Measurements from ENCODE around the gene TMCC1. TPM values are rescaled to one million over a fixed set of nuclear protein-coding genes. Genes with fewer than 3 reads are reported as not detected.

TMCC1 gene
- polyA plus RNA-seq, 1 of the 3 experiments (the other 2 are of a cell fraction), result 7.2 TPM

GRCh38 chr3:129892857-129893580 is 492 bp downstream of the TMCC1 start:
- peak; percentile 89 for DNase-seq
- Histone ChIP-seq H3K79me2 (ENCODE audit: insufficient read depth) (peaks cover 37% of the 10 kb centered on the region), H3K9me2 (no peaks in the 10 kb centered on the region), H3K27ac (ENCODE audit: low read depth in 2 of 2, low read length in 1 of 2) (peak overlapping the region; percentile 85 to 96), H3K27me3 (ENCODE audit: insufficient read depth) (no peaks in the 10 kb centered on the region), H2AFZ (ENCODE audit: low read depth) (peak overlapping the region; percentile 88), H3K4me3 (ENCODE audit: low read depth in 2 of 2, low read length in 1 of 2) (peak overlapping the region; percentile 87 to 93), H3K9ac (peak overlapping the region; percentile 98), H3F3A (replicated peaks; ENCODE audit: insufficient read depth) (peaks cover 24% of the 10 kb centered on the region), H3K4me1 (ENCODE audit: control insufficient read depth in 1 of 2, insufficient read depth in 2 of 2, low read depth in 1 of 2, low read length in 1 of 2) (peaks cover 11 to 18% of the 10 kb centered on the region in 2 experiments; a peak in 3 of 4 replicates), H3K36me3 (replicated peaks in 1 of 2; ENCODE audit: control insufficient read depth in 1 of 2, insufficient read depth in 2 of 2, low read length in 1 of 2) (peaks cover 0 to 6% of the 10 kb centered on the region in 2 experiments), H4K20me1 (ENCODE audit: insufficient read depth) (peaks cover 23% of the 10 kb centered on the region), H3K9me3 (no peaks in the 10 kb centered on the region), H3K4me2 (peak overlapping the region; percentile 87)
- CTCF ChIA-PET, result interaction anchor here (0.6 to 1.8 kb wide), 4 partner anchors 33 to 64 kb away, joined by 3 to 6 read pairs (median 3); no protein-coding TSS in a partner anchor
- WGBS (ENCODE audit: low lambda C conversion rate), result under 1% methylated on average over 29 of the region's 62 CpGs
- POLR2A ChIA-PET, result interaction anchor here (0.8 to 1.4 kb wide), 3 partner anchors 8 to 205 kb away, joined by 3 to 5 read pairs (median 4); no protein-coding TSS in a partner anchor
- TF ChIP-seq GATA2 (CRISPR knock-in tag; IDR thresholded peaks at IDR 0.05) (no peak), EP300 (IDR thresholded peaks at IDR 0.05; ENCODE audit: borderline replicate concordance in 1 of 2, low read depth in 1 of 2, low read length in 1 of 2) (no peak), TCF12 (IDR thresholded peaks at IDR 0.05) (no peak), FOXJ3 (CRISPR knock-in tag; IDR thresholded peaks at IDR 0.05) (no peak), NFIC (IDR thresholded peaks at IDR 0.05; ENCODE audit: borderline replicate concordance) (no peak), EZH2phosphoT487 (IDR thresholded peaks at IDR 0.05; ENCODE audit: borderline replicate concordance, low read depth) (no peak), MEF2A (IDR thresholded peaks at IDR 0.05; ENCODE audit: borderline replicate concordance, low read depth) (no peak), MAX (IDR thresholded peaks at IDR 0.05; ENCODE audit: low read depth) (peak; percentile 50), ELF1 (IDR thresholded peaks at IDR 0.05) (no peak), RFX5 (IDR thresholded peaks at IDR 0.05; ENCODE audit: low read length) (no peak), TEAD4 (IDR thresholded peaks at IDR 0.05; ENCODE audit: borderline replicate concordance, insufficient read depth) (no peak), GABPA (IDR thresholded peaks at IDR 0.05; ENCODE audit: low read depth) (no peak), USF1 (IDR thresholded peaks at IDR 0.05; ENCODE audit: borderline replicate concordance, low read depth) (no peak), FOXM1 (IDR thresholded peaks at IDR 0.05; ENCODE audit: low read depth) (no peak), CHD2 (IDR thresholded peaks at IDR 0.05; ENCODE audit: low read length, partially characterized antibody) (no peak), TAF1 (IDR thresholded peaks at IDR 0.05; ENCODE audit: borderline replicate concordance, low read depth, low read length) (peak; percentile 47; the same call in 1 of the 2 replicates), SMC3 (IDR thresholded peaks at IDR 0.05; ENCODE audit: low read depth, low read length) (no peak), POLR2AphosphoS5 (IDR thresholded peaks at IDR 0.05; ENCODE audit: low read depth, low read length) (peak; percentile 63), NRF1 (IDR thresholded peaks at IDR 0.05; ENCODE audit: low read depth, low read length) (no peak)
- TF ChIP-seq, protein P1, sequence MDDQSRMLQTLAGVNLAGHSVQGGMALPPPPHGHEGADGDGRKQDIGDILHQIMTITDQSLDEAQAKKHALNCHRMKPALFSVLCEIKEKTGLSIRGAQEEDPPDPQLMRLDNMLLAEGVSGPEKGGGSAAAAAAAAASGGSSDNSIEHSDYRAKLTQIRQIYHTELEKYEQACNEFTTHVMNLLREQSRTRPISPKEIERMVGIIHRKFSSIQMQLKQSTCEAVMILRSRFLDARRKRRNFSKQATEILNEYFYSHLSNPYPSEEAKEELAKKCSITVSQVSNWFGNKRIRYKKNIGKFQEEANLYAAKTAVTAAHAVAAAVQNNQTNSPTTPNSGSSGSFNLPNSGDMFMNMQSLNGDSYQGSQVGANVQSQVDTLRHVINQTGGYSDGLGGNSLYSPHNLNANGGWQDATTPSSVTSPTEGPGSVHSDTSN (IDR thresholded peaks at IDR 0.05), result no peak
- TF ChIP-seq, protein P2, sequence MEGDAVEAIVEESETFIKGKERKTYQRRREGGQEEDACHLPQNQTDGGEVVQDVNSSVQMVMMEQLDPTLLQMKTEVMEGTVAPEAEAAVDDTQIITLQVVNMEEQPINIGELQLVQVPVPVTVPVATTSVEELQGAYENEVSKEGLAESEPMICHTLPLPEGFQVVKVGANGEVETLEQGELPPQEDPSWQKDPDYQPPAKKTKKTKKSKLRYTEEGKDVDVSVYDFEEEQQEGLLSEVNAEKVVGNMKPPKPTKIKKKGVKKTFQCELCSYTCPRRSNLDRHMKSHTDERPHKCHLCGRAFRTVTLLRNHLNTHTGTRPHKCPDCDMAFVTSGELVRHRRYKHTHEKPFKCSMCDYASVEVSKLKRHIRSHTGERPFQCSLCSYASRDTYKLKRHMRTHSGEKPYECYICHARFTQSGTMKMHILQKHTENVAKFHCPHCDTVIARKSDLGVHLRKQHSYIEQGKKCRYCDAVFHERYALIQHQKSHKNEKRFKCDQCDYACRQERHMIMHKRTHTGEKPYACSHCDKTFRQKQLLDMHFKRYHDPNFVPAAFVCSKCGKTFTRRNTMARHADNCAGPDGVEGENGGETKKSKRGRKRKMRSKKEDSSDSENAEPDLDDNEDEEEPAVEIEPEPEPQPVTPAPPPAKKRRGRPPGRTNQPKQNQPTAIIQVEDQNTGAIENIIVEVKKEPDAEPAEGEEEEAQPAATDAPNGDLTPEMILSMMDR (IDR thresholded peaks at IDR 0.05), result no peak; the same call in 1 of the 2 replicates
- TF ChIP-seq, protein P3, sequence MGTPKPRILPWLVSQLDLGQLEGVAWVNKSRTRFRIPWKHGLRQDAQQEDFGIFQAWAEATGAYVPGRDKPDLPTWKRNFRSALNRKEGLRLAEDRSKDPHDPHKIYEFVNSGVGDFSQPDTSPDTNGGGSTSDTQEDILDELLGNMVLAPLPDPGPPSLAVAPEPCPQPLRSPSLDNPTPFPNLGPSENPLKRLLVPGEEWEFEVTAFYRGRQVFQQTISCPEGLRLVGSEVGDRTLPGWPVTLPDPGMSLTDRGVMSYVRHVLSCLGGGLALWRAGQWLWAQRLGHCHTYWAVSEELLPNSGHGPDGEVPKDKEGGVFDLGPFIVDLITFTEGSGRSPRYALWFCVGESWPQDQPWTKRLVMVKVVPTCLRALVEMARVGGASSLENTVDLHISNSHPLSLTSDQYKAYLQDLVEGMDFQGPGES (IDR thresholded peaks at IDR 0.05; ENCODE audit: low read depth, low read length), result no peak
- TF ChIP-seq, protein P4, sequence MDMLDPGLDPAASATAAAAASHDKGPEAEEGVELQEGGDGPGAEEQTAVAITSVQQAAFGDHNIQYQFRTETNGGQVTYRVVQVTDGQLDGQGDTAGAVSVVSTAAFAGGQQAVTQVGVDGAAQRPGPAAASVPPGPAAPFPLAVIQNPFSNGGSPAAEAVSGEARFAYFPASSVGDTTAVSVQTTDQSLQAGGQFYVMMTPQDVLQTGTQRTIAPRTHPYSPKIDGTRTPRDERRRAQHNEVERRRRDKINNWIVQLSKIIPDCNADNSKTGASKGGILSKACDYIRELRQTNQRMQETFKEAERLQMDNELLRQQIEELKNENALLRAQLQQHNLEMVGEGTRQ (IDR thresholded peaks at IDR 0.05; ENCODE audit: borderline replicate concordance, low read depth, low read length), result no peak
